ENCODE data around the gene SHC1.

The SHC1 gene

DNA sequence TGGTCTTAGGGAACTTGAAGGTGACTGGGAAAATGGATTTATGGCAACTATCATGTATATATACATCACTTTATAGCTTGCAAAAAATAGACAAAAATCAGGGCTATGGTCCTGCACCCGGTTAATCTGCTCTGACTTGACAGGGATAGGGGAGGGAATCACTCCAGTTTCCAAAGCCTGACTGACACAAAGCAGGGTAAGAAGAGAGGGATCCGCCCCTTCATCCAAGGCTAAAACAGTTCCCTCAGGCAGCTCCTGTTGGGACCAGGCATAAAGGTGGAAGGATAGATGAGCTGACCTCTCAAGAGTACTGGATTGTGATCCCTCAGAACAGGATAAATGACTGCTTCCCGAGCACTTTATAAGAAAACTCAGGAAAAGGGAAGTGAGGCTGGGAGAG lies 16.0 kb downstream of the SHC1 start:
- no peak for DNase-seq

DNA sequence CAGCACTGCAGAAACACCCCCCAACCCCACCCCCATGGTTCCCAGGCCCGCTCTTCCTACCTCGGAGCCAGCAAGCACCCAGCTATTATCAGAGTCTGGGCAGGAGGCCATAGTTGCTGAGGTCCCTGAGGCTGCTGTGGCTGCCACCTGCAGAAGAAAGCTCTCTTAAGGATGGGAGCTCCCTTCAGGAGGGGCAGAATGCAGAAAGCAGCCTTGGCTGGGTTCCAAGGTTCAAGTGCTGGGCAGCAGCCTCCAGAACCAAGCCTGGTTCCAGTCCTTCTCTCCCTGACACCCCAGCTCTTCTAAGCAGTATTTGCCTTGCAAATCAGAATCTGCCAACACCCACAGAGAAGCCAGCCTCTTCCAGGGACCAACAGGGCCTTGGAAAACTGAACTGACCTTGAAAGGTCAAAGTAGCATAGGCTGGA lies 16.9 kb downstream of the SHC1 start:
- no peak for DNase-seq

DNA sequence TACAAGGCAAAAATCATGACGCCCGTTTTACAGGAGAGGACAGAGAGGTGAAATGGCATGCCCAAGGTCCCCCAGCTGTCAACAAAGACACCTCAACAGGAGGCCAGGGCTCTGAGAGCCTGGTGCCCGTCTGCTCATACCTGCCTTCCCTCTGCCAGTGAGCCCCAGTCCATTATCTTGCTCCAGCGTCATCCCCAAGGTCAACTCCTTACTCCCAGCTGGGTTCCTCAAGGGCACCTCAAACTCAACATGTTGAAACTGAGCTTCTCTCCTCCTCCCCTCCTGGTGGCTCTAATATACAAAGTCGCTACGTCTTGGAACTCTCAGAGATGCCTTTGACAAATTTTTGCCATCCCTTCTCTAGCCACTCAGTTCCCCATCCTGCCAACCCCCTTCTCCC lies 17.9 kb downstream of the SHC1 start:
- DNase-seq, result no peak

DNA sequence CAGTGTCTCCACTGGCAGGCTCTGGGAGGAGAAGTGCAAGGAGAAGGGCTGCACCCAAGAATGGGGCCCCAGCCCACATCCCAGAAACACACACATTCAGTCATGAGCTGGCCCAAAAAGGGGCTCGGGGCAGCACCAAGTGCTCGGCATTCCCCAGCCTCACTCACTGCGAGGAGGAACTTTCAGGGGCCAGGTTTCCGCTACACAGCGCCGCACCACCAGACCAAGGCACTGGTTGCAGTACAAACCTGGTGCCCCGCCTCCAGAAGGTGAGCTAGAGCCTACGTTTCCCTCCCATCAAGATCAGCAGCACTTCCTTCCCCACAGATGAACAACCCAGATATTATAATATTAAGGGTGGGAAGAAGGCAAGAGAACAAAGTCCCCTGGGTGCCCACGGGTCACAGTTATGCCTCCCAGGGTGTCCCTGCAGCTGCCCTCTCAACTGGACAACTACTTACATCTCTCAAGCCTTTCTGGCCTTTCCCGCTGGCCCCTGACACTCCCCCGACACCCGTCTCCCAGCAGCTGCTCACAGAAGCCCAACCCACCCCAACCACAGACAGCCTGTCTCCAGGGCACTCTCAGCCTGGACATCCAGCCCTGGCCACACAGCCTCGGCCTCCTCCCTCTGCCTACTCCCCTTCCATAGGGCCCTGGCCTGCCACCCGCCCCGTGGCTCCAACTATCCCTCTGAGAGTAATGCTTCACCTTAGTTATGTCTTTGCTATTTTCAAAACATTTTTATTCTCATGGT lies 18.5 kb downstream of the SHC1 start:
- DNase-seq, result no peak

DNA sequence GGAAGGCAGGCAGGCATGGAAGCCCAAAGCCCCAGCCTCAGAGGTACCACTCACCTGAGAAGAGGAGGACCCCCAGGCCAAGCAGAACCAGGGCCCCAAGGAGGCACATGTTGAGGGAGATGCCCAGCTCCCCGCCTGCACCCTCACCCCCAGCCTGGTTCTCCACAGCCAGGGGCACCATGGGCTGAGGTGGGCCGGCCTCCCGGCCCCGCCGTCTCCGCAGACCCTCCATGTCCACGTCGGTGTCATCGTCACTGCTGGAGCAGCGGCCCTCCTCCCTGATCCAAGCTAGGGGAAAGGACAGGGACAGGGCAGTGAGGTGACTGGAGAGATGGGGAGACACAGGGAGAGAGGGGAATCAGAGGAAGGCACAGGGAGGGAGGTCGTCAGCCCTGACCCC lies 22.5 kb downstream of the SHC1 start:
- DNase-seq, result no peak

DNA sequence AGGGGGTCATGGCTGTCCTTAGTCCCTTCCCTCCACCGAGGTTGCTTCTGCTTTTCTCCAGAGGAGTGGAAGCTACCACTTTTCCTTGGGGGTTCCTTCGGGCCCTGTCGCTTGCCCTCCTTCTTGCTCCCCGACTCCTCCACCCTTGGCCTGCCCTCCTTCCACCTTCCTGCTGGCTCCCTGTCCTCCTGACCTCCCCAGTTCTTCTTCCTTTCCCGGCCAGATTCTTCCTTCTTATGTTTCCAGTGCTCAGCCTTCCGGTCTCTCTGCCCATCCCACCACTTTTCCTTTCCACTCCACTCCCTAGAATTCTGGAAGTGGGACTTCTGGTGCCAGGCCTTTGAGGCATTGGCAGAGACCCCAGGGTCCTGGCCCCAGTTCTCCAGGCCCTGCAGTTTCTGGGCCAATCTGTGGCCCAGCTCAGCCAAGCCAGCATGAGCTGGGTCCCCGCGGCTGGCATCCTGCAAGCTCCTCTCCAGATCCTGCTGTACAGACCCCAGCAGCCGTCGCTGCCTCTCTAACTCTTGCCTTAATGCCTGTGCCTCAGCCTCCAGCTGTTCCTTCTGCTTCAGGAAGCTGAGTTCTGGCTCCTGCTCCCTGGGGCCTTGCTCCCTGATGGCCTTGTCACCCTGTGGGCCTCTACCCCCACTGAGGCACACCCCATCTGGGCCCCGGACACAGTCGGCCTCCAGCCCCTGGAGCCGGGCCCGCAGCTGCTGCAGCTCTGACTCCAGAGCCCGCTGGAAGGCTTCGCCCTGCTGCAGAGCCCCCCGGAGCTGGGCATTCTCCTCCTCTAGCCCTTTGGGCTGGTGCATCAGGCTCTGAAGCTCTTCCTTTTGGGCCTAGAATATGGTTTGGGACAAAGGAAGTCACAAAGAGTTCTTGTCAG lies 24.3 kb downstream of the SHC1 start:
- no peak for DNase-seq

DNA sequence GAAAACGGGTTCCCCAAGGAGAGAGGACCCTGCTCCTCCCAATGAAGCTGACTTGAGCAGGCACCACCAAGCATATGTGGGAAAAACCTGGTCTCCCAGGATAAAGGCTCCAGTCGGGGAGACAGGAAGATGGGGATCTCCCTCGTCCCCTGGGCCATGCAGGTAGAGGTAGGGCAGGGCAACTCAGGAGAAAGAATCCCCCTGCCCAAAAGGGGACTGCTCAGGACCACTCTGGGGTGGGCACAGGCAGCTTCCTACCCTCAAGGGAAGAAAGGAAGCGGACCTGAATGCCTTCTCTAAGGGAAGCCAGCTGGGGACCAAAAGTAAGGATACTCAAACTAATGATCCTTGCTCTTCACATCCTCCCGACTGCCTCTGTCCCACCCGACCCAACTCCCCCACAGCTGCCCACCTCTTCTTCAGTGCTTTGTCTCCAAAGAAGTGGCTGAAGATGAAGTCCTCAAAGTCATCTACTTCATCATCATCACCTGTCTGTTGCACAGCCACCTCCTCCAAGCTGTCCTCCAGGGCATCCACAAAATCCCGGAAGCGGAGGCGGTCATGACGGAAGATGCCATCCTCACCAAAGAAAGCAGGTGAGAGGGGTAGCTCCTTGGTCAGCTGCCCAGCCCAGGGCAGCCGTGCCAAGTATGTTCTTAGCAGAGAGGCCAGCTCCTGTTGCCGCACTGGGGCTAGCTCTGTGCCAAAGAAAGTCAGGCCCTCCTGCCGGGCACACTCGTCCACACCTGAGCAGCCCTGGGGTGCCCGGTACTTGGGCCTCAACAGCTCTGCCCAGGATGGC lies 25.2 kb downstream of the SHC1 start:
- no peak for DNase-seq

DNA sequence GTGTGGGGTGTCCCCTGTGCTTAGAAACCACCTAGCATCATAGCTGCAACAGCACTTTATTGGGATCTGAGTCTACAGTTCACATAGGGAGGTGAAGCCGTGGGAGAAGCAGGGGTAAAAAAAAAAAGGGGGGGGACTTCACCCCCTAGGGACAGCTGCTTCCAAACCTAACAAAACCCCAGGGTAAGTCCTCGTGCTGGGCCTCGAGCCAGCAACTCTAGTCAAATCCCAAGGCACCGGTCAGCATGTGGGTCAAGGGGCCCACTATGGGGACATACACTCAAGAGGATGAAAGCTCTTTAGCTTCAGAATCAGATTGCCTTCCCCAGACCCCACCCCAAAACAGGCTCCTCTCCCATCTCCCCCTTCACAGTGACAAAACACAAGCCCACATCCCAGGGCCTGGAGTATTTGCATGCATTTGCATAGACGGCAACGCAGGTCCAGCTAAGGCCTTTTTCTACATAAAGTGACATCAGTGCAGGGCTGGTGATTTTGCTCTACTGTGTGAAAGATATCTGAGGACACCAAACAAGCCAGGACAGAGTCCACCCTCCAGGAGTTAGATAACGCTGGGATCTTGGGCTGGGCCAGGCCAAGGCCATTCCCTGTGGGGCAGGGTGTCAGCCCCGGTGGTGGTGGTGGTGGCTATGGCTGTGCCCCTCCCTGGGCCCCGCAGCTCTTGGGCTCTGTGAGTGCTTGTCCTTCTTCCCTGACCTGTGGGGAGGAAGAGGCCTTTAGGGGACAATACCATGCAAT lies 26.0 kb downstream of the SHC1 start:
- DNase-seq, result no peak

DNA sequence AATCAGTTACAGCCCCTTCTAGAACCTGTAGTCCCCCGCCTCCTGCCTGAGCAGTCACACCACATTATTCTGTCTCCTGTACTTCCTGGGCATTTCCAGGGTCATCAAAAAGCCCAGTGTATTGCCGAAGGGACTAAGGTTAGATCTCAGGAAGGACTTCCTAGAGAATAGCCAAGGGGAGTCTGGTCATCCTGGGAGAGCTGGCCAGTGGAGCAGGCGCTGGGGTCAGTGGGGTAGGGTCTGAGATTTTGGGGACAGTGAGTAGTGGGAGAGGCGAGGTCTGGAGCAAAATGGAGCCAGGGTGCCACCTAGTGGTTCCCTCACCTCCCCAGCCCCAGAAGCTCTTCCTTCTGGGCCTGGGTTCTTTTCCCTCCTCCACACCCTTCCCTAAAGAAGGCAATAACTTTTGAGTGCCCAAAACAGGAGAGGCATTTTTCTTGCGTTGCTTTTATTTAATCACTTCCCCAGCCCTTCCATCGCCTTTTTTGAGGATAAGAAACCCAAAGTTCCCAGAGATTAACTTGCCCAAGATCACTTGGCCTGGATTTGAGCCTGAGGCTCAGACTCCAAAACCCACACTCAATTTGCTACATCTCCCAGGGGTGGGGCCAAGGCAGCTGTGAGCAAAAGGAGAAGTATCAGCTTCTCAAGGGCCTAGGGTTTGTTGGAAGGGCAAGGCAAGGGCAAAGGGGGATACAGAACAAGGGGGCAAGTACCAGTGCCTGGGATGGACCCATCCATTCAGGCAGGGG lies 26.7 kb downstream of the SHC1 start:
- DNase-seq, result no peak

DNA sequence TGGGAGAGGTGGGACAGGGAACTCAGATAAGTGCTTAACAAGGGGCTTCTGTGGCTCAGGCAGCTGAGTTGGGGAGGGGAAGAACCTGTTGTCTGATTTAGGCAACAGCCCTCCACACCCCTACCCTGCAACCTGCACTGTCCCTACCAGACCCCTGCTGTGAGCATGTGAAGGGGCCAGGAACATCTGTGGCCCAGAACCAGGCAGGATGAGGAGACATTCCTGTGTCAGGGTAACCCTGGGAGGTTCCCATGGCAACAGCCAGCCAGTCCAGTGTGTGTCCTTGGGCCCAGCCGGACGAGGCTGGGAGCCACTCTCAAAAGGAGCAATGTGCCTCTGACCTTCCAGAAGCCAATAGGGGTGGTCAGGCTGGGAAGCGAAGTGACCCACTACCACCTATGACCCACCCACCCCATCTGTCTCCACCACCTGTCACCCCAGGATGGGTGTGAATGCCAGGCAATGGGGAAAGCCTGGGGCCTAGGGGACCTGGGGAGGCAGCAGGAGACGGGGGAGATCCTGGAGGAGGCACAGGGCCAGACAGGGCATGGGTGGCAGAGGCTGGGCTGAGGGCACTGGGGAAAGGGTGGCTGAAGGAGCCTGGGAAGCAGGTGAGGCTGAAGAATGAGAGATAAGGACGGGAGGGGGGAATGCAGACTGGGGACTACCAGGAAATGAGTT lies 29.1 kb downstream of the SHC1 start:
- DNase-seq, result no peak

DNA sequence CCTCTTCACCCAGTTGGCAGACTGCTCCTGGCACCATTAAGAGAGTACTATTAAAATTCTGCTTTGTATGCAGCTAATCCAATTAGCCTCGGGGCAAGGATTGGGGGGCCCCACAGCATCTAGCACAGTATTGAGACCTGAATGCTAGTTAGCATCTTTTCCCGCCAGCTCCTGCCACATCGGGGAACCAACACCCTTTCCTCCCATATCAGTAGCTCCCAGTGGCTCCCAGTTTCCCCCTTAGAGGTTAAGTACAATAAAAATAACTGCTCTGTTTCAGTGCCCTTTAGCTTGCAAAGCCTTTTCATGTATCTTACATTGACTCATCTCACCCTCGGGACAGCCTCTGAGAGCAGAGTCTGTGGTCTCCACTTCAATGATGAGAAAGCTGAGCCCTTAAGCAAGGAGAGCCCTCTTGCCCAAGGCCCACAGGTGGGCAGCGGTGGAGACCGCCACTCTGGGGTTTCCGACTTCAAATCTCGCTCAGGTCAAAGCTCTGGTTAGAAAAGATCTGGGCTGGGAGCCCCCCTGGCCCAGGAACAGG lies 29.8 kb downstream of the SHC1 start:
- DNase-seq, result no peak

DNA sequence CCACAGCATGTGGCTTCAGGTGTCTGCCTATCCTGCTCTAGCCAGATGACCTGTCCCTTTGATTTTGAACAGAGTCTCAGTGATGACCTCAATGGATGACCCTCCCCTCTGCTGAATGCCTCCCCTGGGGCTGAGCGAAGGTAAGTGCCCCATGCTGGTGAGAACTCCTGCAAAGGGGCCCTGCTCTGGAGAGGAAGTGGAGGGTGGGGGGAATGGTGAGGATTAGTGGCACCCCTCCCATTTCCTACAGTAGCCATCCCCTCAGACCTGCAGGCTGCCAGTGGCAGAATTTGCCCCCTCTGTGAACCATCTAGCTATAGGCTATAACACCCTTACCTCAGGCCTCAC lies 30.4 kb downstream of the SHC1 start:
- no peak for DNase-seq

DNA sequence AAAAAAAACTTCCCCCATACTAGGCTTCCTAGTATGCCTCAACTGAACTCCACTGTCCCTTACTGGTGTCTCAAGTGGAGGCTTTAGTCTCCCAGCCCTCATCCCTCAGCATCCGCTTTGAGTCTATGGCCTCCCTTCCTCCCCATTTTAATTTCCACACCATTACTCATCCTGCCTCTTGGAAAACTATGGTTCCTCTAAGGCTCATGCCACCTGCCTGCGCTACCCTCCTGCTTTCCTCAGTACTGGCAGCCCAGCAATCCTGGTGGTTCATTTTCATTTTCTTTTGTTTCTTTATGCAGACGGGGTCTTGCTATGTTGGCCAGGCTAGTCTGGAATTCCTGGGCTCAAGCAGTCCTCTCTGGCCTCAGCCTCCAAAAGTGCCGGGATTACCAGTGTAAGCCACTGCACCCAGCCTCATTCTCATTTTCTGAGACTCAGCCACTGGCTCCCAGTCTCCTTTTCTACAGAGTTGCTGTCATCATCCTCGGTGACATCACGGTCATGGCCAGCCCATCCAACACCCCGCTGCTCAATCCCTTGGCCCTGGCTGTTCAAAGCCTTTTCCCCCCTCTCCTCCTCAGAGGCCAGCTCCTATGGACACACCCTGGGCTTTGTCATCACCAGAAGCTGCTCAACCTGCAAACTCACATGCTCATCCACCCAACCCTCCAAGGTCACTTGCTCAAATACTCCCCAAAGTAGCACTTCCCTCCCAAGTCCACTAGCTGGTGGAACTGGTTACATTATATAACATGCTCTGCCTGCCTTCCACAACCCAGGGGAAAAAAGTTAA lies 31.7 kb downstream of the SHC1 start:
- DNase-seq, result no peak

DNA sequence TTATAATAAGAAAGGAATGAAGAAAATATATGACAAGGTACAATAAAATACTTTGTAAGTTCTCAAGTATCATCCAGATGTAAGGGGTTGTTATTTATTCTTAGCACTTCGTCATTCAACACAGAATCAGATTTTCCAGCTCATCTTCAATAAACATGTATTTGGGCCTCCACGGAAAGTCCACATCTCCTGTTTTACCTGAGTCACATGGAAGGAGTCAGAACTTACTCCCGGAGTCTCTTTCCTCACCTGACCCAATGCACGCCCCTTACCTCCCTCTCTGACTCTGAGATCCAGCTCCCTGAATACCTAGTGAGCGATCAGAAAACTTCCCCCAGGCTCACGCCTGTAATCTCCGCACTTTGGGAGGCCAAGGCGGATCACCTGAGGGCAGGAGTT lies 32.6 kb downstream of the SHC1 start:
- no peak for DNase-seq

DNA sequence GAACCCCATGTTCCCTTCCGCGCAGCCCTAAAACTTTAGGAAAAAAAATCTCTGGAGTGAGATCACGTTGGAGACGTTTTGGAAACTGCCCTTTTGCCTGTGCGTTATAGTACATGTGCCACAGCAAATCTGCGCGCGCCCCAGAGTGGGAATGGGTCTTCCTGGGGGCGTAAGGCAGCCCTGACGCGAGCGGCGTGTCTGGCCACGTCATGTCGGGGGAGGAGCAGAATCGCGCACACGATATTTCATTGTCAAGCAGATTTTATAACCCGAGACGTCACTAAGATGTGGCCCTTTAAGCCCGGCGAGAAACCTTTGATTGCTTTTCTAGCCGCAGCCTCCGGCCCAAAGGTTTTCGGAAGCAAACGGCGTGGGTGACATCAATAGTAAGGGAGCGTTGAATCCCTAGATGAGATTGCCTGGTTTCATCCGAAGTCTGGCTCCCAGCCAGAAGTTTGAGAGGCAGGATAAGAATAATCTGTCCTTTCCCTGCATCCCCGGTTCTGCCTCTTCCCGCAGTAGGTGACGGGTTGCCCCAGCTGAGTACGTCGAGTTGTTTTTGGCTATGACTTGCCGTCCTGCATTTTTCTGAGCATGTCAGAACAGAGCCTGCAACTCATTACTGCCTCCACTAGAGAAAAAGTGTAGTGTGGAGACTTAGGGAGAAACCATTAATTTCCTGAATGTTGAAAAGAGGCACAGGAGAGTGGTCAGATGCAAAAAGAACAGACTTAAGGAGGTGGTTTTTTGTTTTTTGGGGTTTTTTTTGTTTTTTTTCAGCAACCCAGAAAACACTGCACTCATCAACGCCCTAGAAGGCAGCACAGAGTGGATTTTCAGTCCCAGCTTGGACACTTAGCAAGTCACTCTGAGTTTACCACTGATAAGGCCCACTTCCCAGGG lies 33.2 kb downstream of the SHC1 start:
- DNase-seq, result peak; percentile 85

DNA sequence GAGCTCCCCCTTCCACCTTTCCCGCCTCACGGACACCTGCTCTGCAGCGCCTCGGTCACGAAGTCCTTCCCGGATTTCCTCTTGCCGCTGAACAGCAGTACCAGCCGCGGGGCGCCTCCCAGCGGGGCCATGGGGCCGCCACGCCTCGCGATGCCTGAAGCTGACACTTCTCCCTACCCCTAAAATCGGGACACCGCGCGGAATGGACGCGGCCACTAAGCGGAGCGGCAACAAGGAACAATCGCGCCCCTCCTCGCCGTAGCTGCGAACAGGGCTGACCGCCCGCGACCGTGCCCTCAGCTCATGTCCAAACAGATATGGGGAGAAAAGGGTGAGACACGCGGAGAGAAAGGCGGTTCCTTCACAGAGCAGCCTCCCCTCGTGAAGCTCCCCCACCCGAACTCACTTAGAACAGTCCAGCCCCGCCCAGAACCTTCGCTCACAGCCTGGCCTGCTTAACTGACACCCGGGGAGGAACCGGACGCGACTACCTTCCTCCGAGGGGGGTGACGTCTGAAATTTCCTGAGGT lies 33.9 kb downstream of the SHC1 start, which contains the start of gene PMVK:
TSS of gene PMVK (minus strand) at position 165 of the 530 bp plus-strand sequence. CDS start at position 131, 34 bp downstream.
- DNase-seq, result peak; percentile 90

DNA sequence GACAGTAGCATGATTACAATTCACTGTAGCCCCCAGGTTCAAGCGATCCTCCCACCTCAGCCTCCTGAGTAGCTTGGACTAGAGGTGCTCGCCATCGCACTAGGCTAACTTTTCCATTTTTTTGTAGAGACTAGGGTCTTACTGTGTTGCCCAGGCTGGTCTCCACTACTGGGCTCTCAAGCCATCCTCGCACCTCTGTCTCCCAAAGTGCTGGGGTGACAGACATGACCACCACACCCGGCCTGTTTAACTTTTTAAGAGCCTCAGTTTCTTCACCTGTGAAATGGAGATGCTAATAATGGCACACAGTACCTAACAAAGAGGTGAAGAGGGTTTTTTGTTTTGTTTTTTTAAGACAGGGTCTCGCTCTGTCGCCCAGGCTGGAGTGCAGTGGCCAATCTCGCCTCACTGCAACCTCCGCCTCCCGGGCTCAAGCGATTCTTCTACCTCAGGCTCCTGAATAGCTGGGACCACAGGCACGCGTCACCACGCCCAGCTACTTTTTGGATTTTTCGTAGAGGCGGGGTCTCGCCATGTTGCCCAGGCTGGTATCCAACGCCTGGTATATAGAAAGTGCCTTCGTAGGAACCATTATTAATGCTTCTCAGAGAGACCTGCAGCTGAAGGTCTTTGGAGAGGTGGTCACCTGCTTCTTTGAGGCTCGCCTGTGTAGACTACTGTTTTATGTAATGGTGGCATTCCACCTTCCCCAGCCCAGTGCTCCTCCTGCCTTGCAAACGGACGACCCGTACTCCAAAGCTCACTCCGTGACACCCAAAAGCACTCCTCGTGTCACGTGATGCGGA lies 34.6 kb downstream of the SHC1 start:
- DNase-seq, result no peak
